NK-92 treated with Interleukin-12 subunit alpha and Interleukin-12 subunit beta, amount 100 ng/mL, for 24 hours (cell line): ENCODE measurements around the gene PLEKHA6.
"Not testable (repeated sequence)": the region's sequence is repeated elsewhere in the genome, so short reads cannot be mapped to it uniquely, and the experiment has no call there.

Source experiments
- DNase-seq: peaks from one replicate; lab custom pipeline; 2025; lab: John Stamatoyannopoulos, UW

PLEKHA6 gene

DNA sequence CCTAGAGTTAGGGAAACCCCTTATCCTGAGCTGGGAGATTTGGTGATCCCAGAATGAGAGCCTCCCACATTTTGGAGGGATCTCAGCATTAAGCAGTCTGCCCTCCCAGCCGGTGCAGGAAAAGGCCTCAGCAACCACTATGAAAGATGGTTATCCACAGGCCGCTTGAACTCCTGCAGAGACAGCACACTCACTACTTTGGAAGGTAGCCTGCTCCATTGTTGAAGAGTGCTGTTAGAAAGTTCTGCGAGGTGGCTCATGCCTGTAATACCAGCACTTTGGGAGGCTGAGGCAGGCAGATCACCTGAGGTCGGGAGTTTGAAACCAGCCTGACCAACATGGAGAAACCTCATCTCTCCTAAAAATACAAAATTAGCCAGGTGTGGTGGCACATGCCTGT, 48.8 kb downstream of the PLEKHA6 start:
- DNase-seq, result not testable (repeated sequence)

DNA sequence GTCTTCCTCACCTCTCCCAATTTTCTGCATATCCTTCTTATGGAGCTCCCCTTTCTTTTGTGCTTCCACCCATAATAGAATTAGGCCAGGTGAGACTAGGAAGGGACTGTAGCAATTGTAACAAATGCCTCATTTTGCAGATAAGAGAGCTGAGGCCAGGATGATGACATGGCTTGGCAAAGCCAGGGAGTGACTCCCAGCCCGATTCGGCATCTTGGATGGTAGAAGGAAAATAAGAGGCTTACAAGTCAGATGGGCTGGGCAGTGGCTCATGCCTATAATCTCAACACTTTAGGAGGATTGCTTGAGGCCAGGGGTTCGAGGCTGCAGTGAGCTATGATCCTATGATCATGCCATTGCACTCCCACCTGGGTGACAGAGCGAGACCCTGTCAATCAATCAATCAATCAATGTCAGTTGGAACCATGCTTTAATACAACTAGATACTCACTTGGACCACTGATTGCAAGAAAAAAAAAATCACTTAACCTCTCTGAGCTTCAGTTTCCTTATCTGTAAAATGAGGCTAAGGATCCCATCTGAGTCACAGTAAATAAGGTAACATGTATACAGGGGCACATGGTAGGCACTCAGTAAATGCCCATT, 51.6 kb downstream of the PLEKHA6 start:
- DNase-seq, result no peak

DNA sequence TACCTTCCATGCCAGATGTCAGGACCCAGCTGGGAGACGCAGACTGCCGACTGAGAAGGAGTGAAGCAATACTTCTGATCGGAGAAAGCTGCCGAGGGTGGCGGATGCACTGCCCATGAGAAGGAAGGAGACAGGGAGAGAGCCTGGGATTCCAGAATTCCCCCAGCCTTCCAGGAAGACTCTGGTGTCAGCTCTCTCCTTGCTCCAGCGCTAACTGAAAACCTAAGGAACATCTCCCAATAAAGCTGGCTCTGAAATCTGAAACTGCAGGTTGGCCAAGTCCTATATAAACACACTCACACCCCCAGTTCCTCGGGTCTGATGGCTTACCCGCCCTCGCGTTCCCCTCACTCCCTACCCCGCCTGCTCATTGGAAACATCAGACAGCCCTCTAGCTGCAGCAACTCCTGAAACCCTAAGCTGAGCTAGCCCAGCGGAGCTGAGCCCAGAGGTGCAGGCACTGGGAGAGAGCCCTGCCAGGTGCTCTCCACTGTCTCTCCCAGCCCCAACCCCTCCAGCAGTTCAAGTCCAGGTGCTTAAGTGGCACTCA, 52.3 kb downstream of the PLEKHA6 start:
- no peak for DNase-seq

- no peak for DNase-seq
Observed at GRCh38 chr1:204306076-204306475, 53.7 kb downstream of the PLEKHA6 start.

- no peak for DNase-seq
Observed at GRCh38 chr1:204304067-204304466, 55.7 kb downstream of the PLEKHA6 start.

- no peak for DNase-seq
Observed at GRCh38 chr1:204302769-204303168, 57.0 kb downstream of the PLEKHA6 start.

DNA sequence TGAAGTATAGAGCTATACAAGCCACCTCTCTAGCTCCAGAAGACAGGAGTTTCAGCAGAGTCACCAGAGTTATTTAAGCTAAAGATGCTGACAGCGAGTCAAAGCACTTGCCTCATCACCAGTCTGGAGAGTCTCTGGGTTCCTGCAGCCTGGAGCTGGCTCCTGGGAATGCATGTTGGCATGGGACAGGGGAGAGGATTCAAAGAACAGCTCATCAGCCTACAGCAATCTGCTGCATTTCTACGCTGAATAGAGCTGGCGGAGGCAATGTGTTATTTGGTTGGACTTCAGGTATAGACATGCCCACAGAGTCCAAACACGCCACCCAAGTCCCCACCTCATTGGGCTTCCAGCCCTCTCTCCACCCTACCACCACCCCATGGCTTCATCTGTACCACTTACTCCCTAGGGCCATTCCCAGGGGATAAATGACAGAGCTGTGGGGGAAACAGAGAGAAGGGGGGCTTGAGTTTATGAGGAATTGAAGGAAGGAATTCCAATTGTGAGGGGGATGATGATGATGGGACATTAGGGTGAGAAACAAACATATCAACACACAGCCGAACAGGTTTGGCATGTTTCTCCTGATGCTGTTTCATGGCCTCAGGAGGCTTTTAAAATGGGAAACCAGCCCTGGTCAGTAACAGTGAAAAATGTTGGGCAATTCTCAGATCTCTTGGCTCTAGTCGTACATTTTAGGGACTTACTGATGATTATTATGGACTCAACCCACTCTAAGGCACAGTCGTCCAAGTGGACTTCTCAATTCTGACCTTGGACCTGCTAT, 58.4 kb downstream of the PLEKHA6 start:
- DNase-seq, result no peak

- no peak for DNase-seq
Observed at GRCh38 chr1:204299814-204300365, 59.8 kb downstream of the PLEKHA6 start.

- no peak for DNase-seq
Observed at GRCh38 chr1:204296431-204296988, 63.2 kb downstream of the PLEKHA6 start.

DNA sequence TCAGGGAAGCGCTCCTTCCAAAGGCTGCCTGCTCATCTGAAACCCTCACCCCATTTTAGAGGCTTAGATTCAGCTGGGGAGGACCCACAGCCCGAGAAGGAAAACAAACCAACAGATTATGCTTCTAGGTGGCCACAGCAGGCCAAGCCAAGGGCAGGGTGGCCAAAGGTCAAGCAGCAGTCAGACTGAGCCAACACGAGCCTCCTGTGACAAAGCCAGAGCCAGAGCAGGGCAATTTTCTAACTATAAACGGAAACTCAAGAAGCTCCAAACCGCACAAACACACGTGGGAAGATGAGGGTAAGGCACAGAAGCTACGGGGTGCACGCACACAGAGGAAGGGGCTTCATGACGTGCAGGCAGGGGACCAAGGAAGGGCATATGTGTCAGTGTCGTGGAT, 64.1 kb downstream of the PLEKHA6 start:
- DNase-seq, result no peak

DNA sequence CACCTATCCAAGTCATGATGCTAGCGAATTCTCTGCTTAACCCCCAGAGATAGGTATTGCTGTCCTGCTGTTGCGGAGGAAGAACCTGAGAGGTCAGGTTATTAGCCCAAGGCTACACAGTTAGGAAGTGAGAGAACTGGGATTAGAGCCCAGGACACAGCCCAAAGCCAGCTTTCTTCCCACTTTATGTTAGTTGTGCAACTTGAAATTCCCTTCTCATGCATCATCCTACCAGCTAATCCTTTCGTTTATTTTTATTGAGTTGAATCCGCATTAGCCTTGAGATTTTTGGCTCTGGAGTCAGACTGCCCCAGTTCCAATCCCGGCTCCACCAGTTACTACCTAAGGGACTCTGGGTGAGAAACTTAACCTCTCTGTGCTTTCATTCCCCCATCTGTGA, 65.4 kb downstream of the PLEKHA6 start:
- DNase-seq, result no peak

- no peak for DNase-seq
Observed at GRCh38 chr1:204293605-204294337, 66.0 kb downstream of the PLEKHA6 start.

DNA sequence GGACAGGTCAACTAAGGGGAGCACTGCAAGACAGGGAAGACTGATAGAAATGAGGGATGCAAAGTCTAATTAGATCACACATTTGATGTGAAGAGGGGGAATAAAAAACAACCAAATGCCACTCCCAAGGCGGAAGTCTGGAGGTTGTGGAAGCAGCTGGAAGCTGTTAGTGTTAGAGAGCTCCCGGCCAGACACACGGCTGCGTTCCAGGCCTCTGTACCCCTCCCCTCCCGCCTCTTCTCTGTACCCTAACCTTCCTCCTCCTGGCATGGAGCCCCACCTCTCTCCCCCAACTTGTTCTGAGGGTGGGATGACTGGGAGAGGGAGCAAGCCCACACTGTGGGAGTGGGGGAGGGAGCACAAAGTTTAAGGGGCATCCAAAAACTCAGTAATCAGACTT, 67.0 kb downstream of the PLEKHA6 start:
- DNase-seq, result no peak

- DNase-seq, result no peak
Observed at GRCh38 chr1:204289280-204289679, 70.4 kb downstream of the PLEKHA6 start.

DNA sequence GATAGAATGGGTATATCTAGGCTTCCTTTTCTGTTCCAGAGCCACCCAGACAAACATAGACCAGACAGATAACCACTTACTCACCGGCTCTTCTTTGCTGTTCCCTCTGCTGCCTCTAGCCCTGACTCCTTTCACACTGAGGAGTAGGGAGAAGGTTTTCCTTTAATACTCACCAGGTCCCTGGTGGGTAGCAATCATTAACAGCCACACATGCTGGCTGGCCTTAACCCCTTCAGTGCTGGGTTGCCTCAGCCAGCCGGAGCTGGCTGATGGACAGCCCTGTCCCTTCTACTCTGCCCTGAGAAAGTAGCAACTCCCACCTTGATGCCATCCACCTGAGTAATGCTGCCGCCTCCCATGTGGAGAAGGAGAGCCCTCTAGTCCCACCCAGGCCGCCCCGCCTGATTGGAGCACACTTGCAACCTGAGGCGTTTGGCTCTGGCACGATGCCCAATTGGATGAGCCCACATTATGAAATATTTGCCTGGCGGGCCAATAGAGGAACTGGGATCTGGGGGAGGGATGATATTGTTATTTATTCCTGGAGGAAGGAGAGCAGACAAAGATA, 71.6 kb downstream of the PLEKHA6 start:
- DNase-seq, result no peak

- no peak for DNase-seq
Observed at GRCh38 chr1:204287466-204287891, 72.2 kb downstream of the PLEKHA6 start.

DNA sequence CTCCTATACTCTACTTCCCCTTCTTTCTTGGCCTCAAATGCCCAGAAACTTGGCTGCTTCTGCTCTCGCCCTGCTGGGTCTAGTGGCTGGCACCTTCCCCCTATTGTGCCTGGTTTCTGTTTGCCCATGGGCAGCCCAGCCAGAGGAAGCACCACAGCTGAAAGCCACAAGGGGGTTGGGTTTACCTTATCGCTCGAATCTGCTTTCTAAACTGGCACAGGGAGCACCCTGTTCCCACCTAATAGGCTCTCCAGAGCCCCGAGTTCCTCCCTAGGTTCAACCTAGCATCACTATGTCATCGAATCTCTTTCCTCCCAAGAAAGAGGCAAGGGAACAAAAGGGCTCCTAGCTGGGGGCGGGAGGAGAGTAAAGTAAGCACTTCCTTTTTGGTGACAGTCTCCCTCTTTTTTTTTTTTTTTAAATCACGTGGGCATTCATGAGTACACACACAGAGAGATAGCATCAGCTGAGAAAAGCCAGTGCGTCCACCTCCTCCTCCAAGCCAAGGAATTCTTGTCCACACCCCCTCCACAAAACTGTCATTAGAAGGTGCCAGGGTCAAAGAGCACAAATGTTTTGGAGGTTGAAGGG, 72.8 kb downstream of the PLEKHA6 start:
- no peak for DNase-seq

GRCh38 chr1:204286315-204286714, 73.4 kb downstream of the PLEKHA6 start:
- DNase-seq, result no peak

- DNase-seq, result no peak
Observed at GRCh38 chr1:204285436-204286305, 74.1 kb downstream of the PLEKHA6 start.

GRCh38 chr1:204284929-204285328, 74.8 kb downstream of the PLEKHA6 start:
- no peak for DNase-seq
